HG02938 (cell line): ENCODE data around the gene OGG1.
"Not testable (repeated sequence)": the region's sequence is repeated elsewhere in the genome, so short reads cannot be mapped to it uniquely, and the experiment has no call there.

Experiments used
- ATAC-seq: cut with Tn5 transposase; IDR thresholded peaks from one replicate; pipeline ENCODE4 v1.9.1; 2021; ENCODE audit warnings: mild to moderate bottlenecking, moderate library complexity; ENCODE audit not compliant: unreplicated experiment

The OGG1 gene

GRCh38 chr3:9760779-9761505 lies 11.2 kb downstream of the OGG1 start:
- no peak for ATAC-seq

- no peak for ATAC-seq
Observed at GRCh38 chr3:9761919-9762318, 12.2 kb downstream of the OGG1 start.

GRCh38 chr3:9762871-9763270 lies 13.1 kb downstream of the OGG1 start:
- ATAC-seq = no peak

GRCh38 chr3:9765865-9766264 lies 16.1 kb downstream of the OGG1 start:
- no peak for ATAC-seq

GRCh38 chr3:9767418-9767817 lies 17.7 kb downstream of the OGG1 start:
- ATAC-seq = no peak

- no peak for ATAC-seq
Observed at GRCh38 chr3:9768141-9768775, 18.5 kb downstream of the OGG1 start.

GRCh38 chr3:9769012-9769411 lies 19.3 kb downstream of the OGG1 start:
- no peak for ATAC-seq

GRCh38 chr3:9769426-9770275 lies 19.9 kb downstream of the OGG1 start, which contains the start of gene CAMK1:
CAMK1 (minus strand) TSS chr3:9769947; CDS start chr3:9767749, 2,198 bp downstream.
- no peak for ATAC-seq

GRCh38 chr3:9770276-9770812 lies 20.6 kb downstream of the OGG1 start:
- no peak for ATAC-seq

GRCh38 chr3:9771007-9771406 lies 21.3 kb downstream of the OGG1 start:
- ATAC-seq = not testable (repeated sequence)

GRCh38 chr3:9776896-9777693 lies 27.3 kb downstream of the OGG1 start:
- ATAC-seq = no peak

GRCh38 chr3:9777694-9778021 lies 27.9 kb downstream of the OGG1 start:
- ATAC-seq = no peak

GRCh38 chr3:9778143-9779074 lies 28.7 kb downstream of the OGG1 start:
- ATAC-seq = no peak

- ATAC-seq = no peak
Observed at GRCh38 chr3:9779075-9779593, 29.4 kb downstream of the OGG1 start.

- ATAC-seq = peak; percentile 59
Observed at GRCh38 chr3:9779721-9780457, 30.1 kb downstream of the OGG1 start.

- no peak for ATAC-seq
Observed at GRCh38 chr3:9780458-9780812, 30.7 kb downstream of the OGG1 start.

GRCh38 chr3:9780910-9781309 lies 31.2 kb downstream of the OGG1 start:
- no peak for ATAC-seq

- ATAC-seq = no peak
Observed at GRCh38 chr3:9781551-9781950, 31.8 kb downstream of the OGG1 start.
